HuH-7 (cell line): ENCODE measurements around the gene GCK.

Source experiments
- DNase-seq: peaks from one replicate; pipeline ENCODE4 v3.0.0; 2011; ENCODE audit warnings: low spot score

GCK gene

GRCh38 chr7:44116789-44117666 is 72.2 kb downstream of the GCK start:
- no peak for DNase-seq

- no peak for DNase-seq
Measured at GRCh38 chr7:44116087-44116788, 73.0 kb downstream of the GCK start.

GRCh38 chr7:44114586-44115310 is 74.5 kb downstream of the GCK start:
- DNase-seq = no peak

DNA sequence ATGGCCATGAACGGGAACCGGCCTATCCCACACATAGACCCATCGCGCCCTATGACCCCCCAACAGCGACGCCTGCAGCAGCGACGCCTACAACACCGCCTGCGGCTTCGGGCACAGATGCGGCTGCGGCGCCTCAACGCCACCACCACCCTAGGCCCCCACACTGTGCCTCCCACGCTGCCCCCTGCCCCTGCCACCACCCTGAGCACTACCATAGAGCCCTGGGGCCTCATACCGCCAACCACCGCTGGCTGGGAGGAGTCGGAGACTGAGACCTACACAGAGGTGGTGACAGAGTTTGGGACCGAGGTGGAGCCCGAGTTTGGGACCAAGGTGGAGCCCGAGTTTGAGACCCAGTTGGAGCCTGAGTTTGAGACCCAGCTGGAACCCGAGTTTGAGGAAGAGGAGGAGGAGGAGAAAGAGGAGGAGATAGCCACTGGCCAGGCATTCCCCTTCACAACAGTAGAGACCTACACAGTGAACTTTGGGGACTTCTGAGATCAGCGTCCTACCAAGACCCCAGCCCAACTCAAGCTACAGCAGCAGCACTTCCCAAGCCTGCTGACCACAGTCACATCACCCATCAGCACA is 75.4 kb downstream of the GCK start:
- DNase-seq = no peak

- DNase-seq = no peak
Measured at GRCh38 chr7:44112997-44113763, 76.1 kb downstream of the GCK start.

GRCh38 chr7:44112231-44112996 is 76.8 kb downstream of the GCK start:
- no peak for DNase-seq

DNA sequence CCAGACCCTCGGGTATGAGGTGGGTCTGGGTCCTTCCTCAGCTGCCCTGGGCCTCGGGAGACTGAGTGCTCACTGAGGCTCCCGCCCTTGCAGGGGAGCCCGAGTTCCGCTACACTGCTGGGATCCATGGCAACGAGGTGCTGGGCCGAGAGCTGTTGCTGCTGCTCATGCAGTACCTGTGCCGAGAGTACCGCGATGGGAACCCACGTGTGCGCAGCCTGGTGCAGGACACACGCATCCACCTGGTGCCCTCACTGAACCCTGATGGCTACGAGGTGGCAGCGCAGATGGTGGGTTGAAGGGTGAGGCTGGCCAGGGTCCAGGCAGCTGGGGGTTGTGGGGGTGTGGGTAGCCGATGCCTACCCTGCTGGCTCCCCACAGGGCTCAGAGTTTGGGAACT is 77.5 kb downstream of the GCK start:
- no peak for DNase-seq

GRCh38 chr7:44110719-44111635 is 78.3 kb downstream of the GCK start:
- DNase-seq = no peak

DNA sequence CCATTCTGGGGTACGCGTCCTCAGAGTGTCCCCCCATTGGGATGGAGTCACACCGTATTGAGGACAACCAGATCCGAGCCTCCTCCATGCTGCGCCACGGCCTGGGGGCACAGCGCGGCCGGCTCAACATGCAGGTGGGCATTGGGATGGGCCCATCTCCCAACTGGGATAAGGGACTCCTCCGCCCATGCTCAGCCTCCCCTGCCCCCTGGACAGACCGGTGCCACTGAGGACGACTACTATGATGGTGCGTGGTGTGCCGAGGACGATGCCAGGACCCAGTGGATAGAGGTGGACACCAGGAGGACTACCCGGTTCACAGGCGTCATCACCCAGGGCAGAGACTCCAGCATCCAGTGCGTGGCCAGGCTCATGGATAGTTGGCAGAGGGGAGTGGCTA is 79.2 kb downstream of the GCK start:
- no peak for DNase-seq

GRCh38 chr7:44108768-44109750 is 80.2 kb downstream of the GCK start:
- no peak for DNase-seq

DNA sequence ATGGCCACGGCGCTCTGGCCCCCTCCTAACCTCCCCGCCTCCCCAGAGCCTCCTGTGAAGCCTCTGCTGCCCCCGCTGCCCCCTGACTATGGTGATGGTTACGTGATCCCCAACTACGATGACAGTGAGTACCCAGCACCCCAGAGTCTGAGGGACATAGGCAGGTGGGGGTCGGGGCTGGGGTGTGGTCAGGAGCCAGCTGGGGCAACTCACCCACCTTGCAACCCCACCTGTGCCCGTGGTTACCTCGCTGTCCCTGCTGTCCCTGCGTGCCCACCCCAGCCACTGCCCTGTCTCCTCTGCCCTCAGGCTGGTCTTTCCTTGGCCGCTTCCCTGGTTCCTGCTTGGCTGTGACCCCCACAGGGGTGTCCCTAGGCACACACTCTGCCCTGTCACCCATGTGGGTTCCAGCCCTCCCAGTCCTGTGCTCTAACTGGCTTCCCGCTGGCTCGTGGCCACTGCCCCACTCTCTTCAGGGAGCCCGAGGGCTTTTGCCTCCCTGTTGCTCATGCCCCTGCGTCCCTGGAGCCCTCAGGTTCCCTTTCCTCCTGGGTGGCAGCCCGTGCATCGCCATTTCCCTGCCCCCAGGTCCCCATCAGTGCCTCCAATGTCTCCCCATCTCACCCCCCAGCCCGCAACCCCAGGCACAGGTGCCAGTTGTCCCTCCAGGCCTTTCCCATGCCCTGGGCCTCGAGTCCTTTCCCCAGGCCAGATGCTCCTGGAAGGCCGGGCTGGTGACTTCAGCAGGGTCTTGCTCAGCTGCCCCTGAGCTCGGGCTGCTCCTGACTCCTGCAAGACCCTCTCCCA is 81.1 kb downstream of the GCK start:
- no peak for DNase-seq

- no peak for DNase-seq
Measured at GRCh38 chr7:44107116-44107960, 81.9 kb downstream of the GCK start.

DNA sequence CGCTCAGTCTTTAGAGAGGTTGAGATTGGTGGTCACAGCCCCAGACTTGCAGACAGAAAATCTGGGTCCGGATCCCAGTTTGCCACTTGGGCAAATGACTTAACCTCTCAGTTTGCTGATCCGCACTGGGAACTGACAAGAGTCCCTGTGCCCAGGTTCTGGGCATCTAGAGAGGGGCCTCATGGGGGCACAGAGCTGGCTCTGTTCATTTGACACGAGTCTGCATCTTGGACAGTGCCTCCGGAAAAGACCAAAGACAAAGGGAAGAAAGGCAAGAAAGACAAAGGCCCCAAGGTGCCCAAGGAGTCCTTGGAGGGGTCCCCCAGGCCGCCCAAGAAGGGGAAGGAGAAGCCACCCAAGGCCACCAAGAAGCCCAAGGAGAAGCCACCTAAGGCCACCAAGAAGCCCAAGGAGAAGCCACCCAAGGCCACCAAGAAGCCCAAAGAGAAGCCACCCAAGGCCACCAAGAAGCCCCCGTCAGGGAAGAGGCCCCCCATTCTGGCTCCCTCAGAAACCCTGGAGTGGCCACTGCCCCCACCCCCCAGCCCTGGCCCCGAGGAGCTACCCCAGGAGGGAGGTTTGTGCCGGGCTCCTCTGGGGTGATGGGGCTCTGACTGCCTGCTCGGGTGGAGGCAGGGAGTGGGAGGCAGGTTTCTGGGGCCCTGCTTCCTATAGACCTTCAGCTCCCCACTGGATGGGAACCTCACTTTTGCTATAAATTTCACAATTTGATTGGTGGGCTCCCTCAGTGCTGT is 82.8 kb downstream of the GCK start:
- no peak for DNase-seq

GRCh38 chr7:44105832-44106231 is 83.4 kb downstream of the GCK start:
- DNase-seq = no peak

- no peak for DNase-seq
Measured at GRCh38 chr7:44104860-44105771, 84.1 kb downstream of the GCK start.
